Subcutaneous abdominal adipose tissue (tissue), 5 donors: ENCODE data around the gene LYRM2.

Source experiments
- H3K27ac ChIP-seq: one replicate; pipeline ENCODE4 v1.7.0; 2013; ENCODE audit warnings: low read depth, mild to moderate bottlenecking, inconsistent platforms, low read length, moderate library complexity
- H3K27me3 ChIP-seq, 5 donors: one replicate each; pipeline ENCODE4 v1.7.0; 2013; ENCODE audit warnings: low read length in 5 of 5, inconsistent platforms in 1 of 5; ENCODE audit not compliant: control insufficient read depth in 5 of 5, insufficient read depth in 4 of 5
- H3K36me3 ChIP-seq, 5 donors: one replicate each; pipeline ENCODE4 v1.7.0; 2013; ENCODE audit warnings: low read length in 5 of 5; ENCODE audit not compliant: control insufficient read depth in 5 of 5, insufficient read depth in 5 of 5
- H3K4me1 ChIP-seq, 5 donors: one replicate each; pipeline ENCODE4 v1.7.0; 2013; ENCODE audit warnings: low read length in 5 of 5, mild to moderate bottlenecking in 3 of 5, moderate library complexity in 1 of 5; ENCODE audit not compliant: control insufficient read depth in 5 of 5, insufficient read depth in 5 of 5
- H3K4me3 ChIP-seq, 5 donors: one replicate each; pipeline ENCODE4 v1.7.0; 2013; ENCODE audit warnings: low read length in 5 of 5, low read depth in 1 of 5
- H3K9ac ChIP-seq, 5 donors: one replicate each; pipeline ENCODE4 v1.7.0; 2013; ENCODE audit warnings: low read length in 5 of 5, mild to moderate bottlenecking in 4 of 5, moderate library complexity in 3 of 5
- H3K9me3 ChIP-seq, 5 donors: one replicate each; pipeline ENCODE4 v1.7.0; 2013; ENCODE audit warnings: low read length in 5 of 5; ENCODE audit not compliant: control insufficient read depth in 5 of 5
- donor health status: healthy.
- donor health status: healthy.
- donor health status: healthy.
- donor health status: healthy.
- donor health status: healthy.

Gene LYRM2, protein sequence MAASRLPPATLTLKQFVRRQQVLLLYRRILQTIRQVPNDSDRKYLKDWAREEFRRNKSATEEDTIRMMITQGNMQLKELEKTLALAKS

DNA sequence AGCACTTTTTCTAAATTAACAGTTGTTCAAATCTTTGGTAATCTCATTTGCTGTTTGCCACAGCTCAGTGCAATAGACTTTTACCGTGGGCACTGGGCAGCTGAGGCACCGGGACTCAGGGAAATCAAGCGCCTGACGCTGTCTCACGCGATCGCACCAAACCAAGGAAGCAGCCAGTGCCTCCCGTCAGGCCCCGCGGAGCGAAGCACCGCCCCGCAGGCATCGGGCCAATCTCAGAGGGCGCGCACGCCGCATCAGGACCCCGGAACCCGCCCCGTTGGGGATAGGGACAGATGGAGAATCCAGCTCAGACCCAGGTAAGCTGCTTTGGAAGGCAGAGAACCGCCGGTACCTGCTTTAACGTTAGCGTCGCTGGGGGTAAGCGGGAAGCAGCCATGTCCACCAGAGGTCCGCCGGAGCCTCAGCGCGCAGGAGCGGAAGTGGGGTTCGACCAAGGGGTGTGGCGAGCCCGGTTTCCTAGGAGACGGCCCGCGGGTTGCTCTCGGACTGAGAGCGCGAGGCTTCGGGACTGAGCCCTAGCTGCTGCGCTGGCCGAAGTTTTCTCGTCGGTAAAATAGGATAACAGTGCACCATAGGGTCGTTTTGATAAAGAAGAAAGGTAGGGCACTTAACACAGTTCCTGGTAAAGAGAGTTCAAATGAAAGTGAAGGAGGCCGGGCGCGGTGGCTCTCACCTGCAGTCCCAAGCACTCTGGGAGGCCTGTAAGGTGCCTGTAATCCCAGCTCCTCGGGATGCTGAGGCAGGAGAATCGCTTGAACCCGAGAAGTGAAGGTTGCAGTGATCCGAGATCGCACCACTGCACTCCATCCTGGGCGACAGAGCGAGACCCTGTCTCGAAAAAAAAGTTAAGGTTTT lies at the start of gene LYRM2:
Gene LYRM2 (minus strand): TSS at position 428 of the 876 bp plus-strand sequence. CDS start 31 bp downstream, at position 397.
- Histone ChIP-seq H3K9ac (peak within 1 kb of the TSS; percentile 74 to 93 (median 89)), H3K4me1 (peaks cover 1 to 17% (median 15%) of the 10 kb centered on the region in 5 donors), H3K27me3 (no peaks in the 10 kb centered on the region), H3K27ac (peak within 1 kb of the TSS; percentile 86), H3K9me3 (no peaks in the 10 kb centered on the region), H3K36me3 (peaks cover 11 to 28% (median 18%) of the 10 kb centered on the region in 5 donors), H3K4me3 (peak within 1 kb of the TSS; percentile 78 to 100 (median 90))

DNA sequence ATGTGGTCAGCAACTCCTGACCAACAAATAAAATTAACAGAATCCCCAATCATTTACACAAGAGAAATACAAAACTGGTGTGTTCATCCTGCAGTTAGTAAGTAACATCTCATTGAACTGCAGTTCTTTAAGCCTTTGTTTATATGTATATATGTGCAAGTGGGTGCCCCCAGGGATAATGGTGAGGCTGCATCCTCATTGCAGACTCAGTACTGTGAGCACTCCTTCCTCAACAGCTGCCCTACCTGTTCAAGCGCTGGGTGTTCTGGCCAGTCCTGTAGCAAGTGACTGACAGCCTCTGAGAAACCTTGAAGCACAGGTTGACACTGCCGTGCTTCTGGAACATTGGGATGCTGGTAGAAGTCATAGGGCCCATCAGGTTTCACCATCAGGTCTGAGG lies 49.8 kb upstream of the LYRM2 start:
- no peak overlapping the region for H3K4me3 ChIP-seq

DNA sequence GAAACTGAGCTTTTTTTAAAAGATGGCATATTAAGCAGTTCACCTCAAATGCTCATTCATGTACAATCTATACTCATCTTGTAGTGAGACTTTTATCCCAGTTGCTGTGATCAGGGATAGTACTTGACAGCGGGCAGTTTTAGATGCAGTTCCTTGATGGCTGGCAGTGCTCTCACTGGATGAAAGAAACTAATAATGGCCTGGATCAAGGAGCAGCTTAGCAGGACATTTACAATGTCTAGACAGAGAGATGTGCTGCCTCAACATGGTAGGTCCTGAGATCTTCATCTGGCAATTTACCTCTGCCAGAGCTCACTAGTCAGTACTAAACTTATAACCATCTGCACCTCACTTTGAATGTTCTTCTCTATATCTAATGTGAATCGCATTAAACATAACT lies 46.8 kb upstream of the LYRM2 start:
- Histone ChIP-seq H3K36me3 (peaks cover 40 to 92% (median 80%) of the 10 kb centered on the region in 5 donors), H3K4me3 (no peak overlapping the region), H3K4me1 (peaks cover 0 to 6% (median 0%) of the 10 kb centered on the region in 5 donors)

More for the DNA sequence above, 49.8 kb upstream of the LYRM2 start:
- Histone ChIP-seq H3K27ac (no peak overlapping the region), H3K27me3 (no peaks in the 10 kb centered on the region), H3K4me1 (peaks cover 0 to 6% (median 0%) of the 10 kb centered on the region in 5 donors), H3K9ac (no peak overlapping the region), H3K9me3 (no peaks in the 10 kb centered on the region), H3K36me3 (peaks cover 45 to 91% (median 86%) of the 10 kb centered on the region in 5 donors)

DNA sequence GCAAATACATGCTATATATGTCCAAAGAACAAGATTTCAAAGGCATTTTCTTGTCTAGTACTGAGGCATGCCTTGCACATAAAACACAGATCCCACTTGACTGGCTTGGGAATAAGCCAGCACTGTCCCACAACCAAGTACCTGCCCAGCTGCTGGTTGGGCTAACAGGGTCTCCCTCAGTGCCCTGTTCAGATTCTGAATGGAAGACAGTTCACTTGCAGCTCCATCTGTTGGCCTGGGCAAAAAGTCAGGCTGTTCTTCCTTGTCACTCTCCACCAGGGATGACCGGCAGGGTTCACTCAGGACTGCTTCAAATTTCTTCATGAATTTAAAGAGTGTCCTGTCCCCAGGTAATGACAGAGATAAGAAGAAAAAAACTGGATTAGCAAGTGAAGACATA lies 44.4 kb upstream of the LYRM2 start:
- Histone ChIP-seq H3K27ac (no peak overlapping the region), H3K9me3 (no peaks in the 10 kb centered on the region), H3K27me3 (no peaks in the 10 kb centered on the region), H3K4me1 (no peaks in the 10 kb centered on the region), H3K9ac (no peak overlapping the region), H3K4me3 (no peak overlapping the region), H3K36me3 (peaks cover 46 to 93% (median 84%) of the 10 kb centered on the region in 5 donors)

More for the DNA sequence above, 46.8 kb upstream of the LYRM2 start:
- no peaks in the 10 kb centered on the region for H3K27me3 ChIP-seq
- H3K9me3 ChIP-seq: no peaks in the 10 kb centered on the region
- H3K27ac ChIP-seq: no peak overlapping the region
- H3K9ac ChIP-seq: no peak overlapping the region

DNA sequence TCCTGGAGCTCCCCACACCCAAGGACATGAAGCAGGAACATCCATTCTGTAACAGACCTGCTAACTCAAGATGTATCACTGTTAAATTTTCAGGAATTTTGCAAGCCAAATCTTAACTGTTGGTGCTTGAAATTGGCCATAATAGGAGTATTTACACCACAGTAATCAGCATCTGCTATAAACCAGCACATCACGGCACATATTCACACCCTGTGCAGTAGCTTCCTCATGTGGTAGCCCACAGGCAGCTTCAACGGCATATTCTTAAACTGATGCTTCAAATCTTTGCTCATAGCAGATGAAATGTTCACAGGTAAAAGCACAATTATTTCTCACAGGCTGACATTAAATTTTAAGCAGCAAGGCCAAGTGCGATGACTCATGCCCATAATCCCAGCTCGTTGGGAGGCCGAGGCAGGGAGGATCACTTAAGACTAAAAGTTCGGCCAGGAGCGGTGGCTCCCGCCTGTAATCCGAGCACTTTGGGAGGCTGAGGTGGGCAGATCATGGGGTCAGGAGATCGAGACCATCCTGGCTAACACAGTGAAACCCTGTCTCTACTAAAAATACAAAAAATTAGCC lies 43.5 kb upstream of the LYRM2 start:
- no peaks in the 10 kb centered on the region for H3K27me3 ChIP-seq
- H3K36me3 ChIP-seq: peaks cover 43 to 93% (median 83%) of the 10 kb centered on the region in 5 donors
- no peak overlapping the region for H3K9ac ChIP-seq
- H3K4me3 ChIP-seq: no peak overlapping the region
- no peaks in the 10 kb centered on the region for H3K4me1 ChIP-seq
- no peak overlapping the region for H3K27ac ChIP-seq
- no peaks in the 10 kb centered on the region for H3K9me3 ChIP-seq

DNA sequence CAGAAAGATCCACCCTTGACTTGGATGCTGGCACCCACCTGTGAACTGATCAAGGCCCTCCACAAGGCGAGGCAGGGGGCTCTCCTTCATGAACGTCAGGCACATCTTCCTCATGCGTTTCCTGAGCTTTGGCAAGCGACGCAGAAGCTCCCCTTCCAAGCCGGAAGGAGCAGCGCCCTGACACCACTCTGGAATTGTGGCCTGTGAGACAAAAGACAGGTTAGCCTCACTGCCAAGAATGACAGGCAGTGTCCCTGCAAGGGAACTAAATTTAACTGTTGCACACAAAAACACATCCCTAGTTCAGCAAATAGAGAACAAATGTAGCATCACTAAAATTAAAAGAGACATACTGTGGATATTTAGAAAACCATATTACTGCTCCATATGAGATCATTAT lies 42.0 kb upstream of the LYRM2 start:
- no peak overlapping the region for H3K27ac ChIP-seq
- H3K36me3 ChIP-seq: peaks cover 43 to 94% (median 84%) of the 10 kb centered on the region in 5 donors

DNA sequence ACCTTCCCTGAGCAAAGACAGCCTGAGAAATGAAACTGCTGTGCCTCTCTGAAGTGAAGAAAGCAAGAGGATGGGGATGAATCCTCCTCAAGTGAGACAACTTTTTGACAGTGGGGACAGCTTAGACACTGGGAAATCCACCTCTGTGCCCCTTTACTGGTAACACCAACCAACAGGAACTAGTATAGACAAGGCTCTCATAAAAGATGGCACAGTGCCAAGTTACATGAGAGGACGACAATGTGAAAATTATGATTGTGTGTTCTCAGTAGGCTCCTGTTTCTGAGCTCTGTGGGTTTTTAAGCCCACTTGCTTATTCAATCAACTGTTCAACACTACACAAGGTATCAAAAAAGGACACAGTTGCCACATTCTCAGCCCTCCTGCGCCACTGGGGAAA lies 41.6 kb upstream of the LYRM2 start:
- Histone ChIP-seq H3K9me3 (no peaks in the 10 kb centered on the region), H3K9ac (no peak overlapping the region), H3K4me3 (no peak overlapping the region), H3K27ac (no peak overlapping the region), H3K4me1 (peaks cover 0 to 6% (median 0%) of the 10 kb centered on the region in 5 donors), H3K36me3 (peaks cover 40 to 94% (median 84%) of the 10 kb centered on the region in 5 donors), H3K27me3 (no peaks in the 10 kb centered on the region)

More for the DNA sequence above, 42.0 kb upstream of the LYRM2 start:
- no peaks in the 10 kb centered on the region for H3K27me3 ChIP-seq
- H3K4me3 ChIP-seq: no peak overlapping the region
- peaks cover 0 to 6% (median 0%) of the 10 kb centered on the region in 5 donors for H3K4me1 ChIP-seq
- no peak overlapping the region for H3K9ac ChIP-seq
- no peaks in the 10 kb centered on the region for H3K9me3 ChIP-seq

DNA sequence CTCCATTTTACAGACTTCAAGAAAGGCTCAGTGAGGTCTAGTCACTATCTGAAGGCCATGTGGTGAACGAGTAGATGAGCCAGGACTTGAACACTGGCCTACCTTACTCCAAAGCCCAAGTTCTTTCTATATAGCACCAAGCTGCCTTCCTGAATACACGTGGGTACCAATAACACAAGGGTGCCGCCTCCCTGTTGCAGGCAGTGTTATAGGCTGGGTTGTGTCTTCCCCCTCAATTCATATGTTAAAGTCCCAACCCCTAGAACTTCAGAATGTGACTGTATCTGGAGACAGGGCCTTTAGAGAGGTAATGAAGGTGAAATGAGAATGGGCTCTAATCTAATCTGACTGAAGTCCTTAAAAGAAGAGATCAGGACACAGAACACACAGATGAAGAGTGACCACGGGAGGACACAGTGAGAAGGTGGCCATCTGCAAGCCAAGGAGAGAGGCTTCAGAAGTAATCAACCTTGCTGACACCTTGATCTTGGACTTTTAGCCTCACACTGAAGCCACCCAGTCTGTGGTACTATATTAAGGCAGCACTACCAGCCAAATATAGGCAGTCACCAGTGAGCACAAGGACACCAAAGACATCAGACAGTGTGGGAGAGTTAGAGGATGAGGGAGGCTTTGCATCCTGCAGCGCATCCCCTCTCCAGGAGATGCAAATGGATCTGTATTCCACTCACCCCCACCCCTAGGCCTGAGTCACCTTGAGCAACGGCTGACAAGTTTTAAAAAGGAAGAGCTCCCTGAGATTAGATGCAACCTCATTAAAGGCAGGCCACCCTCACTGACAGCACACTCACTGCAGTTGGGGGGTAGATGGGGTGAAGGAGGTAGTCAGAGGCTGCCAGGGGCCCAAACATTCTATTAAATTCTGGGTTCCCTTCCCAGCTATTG lies 40.9 kb upstream of the LYRM2 start:
- Histone ChIP-seq H3K9me3 (no peaks in the 10 kb centered on the region), H3K27me3 (no peaks in the 10 kb centered on the region), H3K36me3 (peaks cover 41 to 94% (median 84%) of the 10 kb centered on the region in 5 donors), H3K27ac (no peak overlapping the region), H3K9ac (no peak overlapping the region), H3K4me3 (no peak overlapping the region), H3K4me1 (peaks cover 0 to 6% (median 0%) of the 10 kb centered on the region in 5 donors)

DNA sequence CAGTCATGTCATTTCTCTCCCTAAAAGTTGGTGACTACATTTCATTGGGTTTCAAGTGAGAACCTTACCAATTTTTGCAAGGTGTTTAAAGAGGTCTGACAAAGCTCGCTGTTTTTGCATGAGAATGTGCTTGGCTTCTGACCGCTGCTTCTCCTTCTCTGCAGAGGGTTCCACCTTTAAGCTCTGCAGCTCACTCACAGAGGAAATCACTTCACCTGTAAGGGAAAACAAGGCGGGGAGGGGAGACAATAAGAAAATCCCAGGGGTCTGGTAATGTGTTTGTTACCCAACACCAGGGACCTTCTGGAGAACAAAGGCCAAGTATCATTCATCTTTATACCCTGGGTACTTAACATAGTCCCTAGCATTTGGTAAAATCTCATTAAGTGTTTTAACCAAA lies 40.0 kb upstream of the LYRM2 start:
- H3K4me1 ChIP-seq: peaks cover 0 to 6% (median 0%) of the 10 kb centered on the region in 5 donors
- H3K9me3 ChIP-seq: no peaks in the 10 kb centered on the region
- no peak overlapping the region for H3K9ac ChIP-seq
- no peak overlapping the region for H3K27ac ChIP-seq
- H3K36me3 ChIP-seq: peaks cover 41 to 95% (median 88%) of the 10 kb centered on the region in 5 donors
- H3K27me3 ChIP-seq: no peaks in the 10 kb centered on the region
- no peak overlapping the region for H3K4me3 ChIP-seq
